ENCODE measurements around the gene BRMS1. TPM values are rescaled to one million over a fixed set of nuclear protein-coding genes. Genes with fewer than 3 reads are reported as not detected.

The BRMS1 gene
- total RNA-seq, 3 donors from 2014 or later (not counting 1 experiment from before 2014, with no cell fraction given): 48.1 to 55.6 (median 48.2) TPM

DNA sequence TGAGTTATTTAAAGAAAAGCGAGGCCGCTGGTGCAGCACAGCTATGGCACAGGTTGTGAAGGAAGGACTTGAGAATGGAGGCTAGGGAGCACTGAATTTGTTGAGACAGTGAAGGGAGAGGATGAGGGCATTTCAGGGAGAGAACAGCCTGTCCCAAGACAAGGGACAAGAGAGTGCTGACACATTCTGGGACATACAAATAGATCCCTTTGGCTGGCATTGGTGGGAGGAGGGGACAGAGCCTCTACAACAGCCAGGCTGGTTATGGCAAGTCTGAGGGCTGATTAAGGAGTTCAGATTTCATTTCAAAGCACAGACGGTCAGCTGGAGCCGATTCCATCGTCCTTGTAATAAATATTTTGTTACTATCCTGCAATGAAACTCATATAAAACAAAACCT, 28.4 kb upstream of the BRMS1 start:
- Histone ChIP-seq H3K4me1 (ENCODE audit: control insufficient read depth, insufficient read depth, low read length) (peaks cover 15% of the 10 kb centered on the region), H3K27me3 (ENCODE audit: control insufficient read depth, insufficient read depth, low read length) (no peaks in the 10 kb centered on the region), H3K4me3 (ENCODE audit: low read length) (no peak overlapping the region), H3K36me3 (ENCODE audit: control insufficient read depth, insufficient read depth, low read length) (no peaks in the 10 kb centered on the region), H3K27ac (ENCODE audit: low read length) (no peak overlapping the region), H3K9me3 (ENCODE audit: control insufficient read depth, insufficient read depth, low read length) (no peaks in the 10 kb centered on the region)
- WGBS (ENCODE audit: insufficient coverage): 90% methylated on average over 5 of the region's 5 CpGs
- Mint-ChIP-seq H3K36me3 (no peaks in the 10 kb centered on the region), H3K27ac (no peak overlapping the region), H3K4me1 (no peaks in the 10 kb centered on the region), H3K9me3 (no peaks in the 10 kb centered on the region), H3K4me3 (peak overlapping the region; percentile 47), H3K27me3 (ENCODE audit: low read depth in 2 of 2) (peaks cover 6 to 9% of the 10 kb centered on the region in 2 donors)
- DNase-seq: no peak
- intact Hi-C loops (cut with micrococcal nuclease): no loop called here
- TF ChIP-seq, protein P1, sequence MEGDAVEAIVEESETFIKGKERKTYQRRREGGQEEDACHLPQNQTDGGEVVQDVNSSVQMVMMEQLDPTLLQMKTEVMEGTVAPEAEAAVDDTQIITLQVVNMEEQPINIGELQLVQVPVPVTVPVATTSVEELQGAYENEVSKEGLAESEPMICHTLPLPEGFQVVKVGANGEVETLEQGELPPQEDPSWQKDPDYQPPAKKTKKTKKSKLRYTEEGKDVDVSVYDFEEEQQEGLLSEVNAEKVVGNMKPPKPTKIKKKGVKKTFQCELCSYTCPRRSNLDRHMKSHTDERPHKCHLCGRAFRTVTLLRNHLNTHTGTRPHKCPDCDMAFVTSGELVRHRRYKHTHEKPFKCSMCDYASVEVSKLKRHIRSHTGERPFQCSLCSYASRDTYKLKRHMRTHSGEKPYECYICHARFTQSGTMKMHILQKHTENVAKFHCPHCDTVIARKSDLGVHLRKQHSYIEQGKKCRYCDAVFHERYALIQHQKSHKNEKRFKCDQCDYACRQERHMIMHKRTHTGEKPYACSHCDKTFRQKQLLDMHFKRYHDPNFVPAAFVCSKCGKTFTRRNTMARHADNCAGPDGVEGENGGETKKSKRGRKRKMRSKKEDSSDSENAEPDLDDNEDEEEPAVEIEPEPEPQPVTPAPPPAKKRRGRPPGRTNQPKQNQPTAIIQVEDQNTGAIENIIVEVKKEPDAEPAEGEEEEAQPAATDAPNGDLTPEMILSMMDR (IDR thresholded peaks at IDR 0.05): no peak
- ATAC-seq: no peak

DNA sequence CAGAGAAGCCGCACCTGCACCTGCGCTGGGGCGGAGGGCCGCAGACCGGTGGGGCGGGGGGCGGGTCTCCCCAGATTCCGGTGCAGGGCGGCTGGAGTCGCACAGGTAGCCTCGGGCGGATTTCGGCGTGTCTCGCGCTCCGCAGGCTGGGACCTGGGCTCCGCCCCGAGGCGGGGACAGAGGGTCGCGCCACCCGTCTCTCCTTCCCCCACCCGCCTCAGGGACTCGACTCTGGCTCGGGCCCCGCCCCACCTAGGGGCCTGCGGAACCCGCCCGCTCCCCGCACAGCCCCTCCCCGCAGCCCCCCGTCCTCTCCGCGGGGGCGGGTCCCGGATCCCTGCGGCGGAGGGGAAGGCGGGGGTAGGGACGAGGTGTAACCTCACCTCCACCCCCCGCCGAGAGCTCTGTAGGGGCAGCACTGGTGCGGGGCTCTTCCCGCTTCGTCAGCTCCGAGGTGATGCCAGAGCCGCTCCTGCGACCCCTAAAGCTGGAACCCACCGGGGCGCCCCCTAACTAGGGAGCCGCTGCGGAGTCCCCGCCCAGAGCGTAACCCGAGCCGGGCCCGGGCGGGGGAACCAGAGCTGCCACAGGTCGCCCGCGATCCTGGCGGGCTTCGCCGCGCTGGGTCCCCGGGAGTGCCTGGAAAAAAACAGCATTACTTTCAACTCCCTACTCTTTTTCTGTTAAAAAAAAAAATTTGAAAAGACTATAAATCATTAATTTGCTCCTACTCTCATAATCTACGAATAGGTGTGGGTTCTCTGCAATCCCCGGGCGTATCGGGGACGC, 26.9 kb upstream of the BRMS1 start, which contains the start of gene SLC29A2:
SLC29A2 (minus strand) TSS at position 134 of the 789 bp plus-strand sequence. CDS start 169 bp downstream, outside the sequence.
- H3K27me3 Mint-ChIP-seq (ENCODE audit: low read depth in 2 of 2): peaks cover 0 to 10% of the 10 kb centered on the region in 2 donors
- Histone ChIP-seq H3K27ac (ENCODE audit: low read length) (peak within 1 kb of the TSS; percentile 37), H3K4me3 (ENCODE audit: low read length) (peak within 1 kb of the TSS; percentile 70), H3K9me3 (ENCODE audit: control insufficient read depth, insufficient read depth, low read length) (no peaks in the 10 kb centered on the region), H3K27me3 (ENCODE audit: control insufficient read depth, insufficient read depth, low read length) (no peaks in the 10 kb centered on the region), H3K36me3 (ENCODE audit: control insufficient read depth, insufficient read depth, low read length) (no peaks in the 10 kb centered on the region), H3K4me1 (ENCODE audit: control insufficient read depth, insufficient read depth, low read length) (peaks cover 15% of the 10 kb centered on the region)
- intact Hi-C loops (cut with micrococcal nuclease): no loop called here
- peak; percentile 31 to 85 for DNase-seq
- H3K27ac Mint-ChIP-seq: peak within 1 kb of the TSS; percentile 21 to 42
- H3K4me3 Mint-ChIP-seq: peak within 1 kb of the TSS; percentile 89
- H3K36me3 Mint-ChIP-seq: no peaks in the 10 kb centered on the region
- under 1% methylated on average over 69 of the region's 72 CpGs for WGBS (ENCODE audit: insufficient coverage)
- peak; percentile 66 to 76 (median 67) for ATAC-seq
- H3K9me3 Mint-ChIP-seq: no peaks in the 10 kb centered on the region
- H3K4me1 Mint-ChIP-seq: no peaks in the 10 kb centered on the region
- TF ChIP-seq, protein P1 (IDR thresholded peaks at IDR 0.05): no peak

DNA sequence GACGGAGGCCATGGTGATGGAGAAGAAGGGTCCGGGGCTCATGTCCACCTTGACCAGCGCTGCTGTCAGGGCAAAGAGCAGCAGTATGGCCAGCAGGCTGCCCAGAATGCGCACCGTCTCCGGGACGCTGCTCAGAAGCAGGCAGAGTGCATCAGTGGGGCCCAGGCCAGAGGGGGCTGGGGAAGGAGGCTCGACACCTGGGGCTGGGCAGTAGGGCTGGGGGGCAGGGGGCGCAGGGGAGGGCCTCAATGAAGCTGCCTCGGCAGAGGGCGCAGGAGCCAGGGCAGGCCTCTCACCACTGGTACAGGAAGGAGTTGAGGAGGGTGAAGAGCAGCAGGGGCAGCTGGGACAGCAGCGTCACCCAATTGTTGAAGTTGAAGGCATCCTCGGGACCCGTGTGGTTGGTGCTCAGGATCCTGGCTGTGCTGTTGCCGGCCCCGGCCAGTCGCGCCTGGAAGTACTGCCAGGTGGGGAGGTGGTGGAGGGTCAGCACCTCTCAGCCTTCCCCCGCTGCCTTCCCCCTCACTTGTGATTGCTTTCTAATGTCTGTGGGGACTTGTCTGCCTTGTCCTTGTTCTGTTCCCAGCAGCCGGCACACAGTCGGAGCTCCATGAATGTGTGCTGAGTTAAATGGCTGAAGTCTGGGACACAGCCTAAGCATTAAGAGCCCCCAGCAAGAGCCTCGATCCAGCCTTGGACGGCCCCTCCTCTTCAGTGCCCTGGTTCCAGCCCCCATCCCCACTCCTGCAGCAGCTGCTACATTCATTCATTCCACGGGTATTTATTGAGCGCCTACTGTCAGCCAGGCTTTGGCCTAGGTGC, 24.4 kb upstream of the BRMS1 start:
- H3K36me3 Mint-ChIP-seq: no peaks in the 10 kb centered on the region
- ATAC-seq (no peak), DNase-seq (no peak)
- H3K4me1 Mint-ChIP-seq: no peaks in the 10 kb centered on the region
- peaks cover 0 to 7% of the 10 kb centered on the region in 2 donors for H3K27me3 Mint-ChIP-seq (ENCODE audit: low read depth in 2 of 2)
- peak overlapping the region; percentile 17 for H3K4me3 Mint-ChIP-seq
- intact Hi-C loops (cut with micrococcal nuclease): no loop called here
- H3K9me3 Mint-ChIP-seq: no peaks in the 10 kb centered on the region
- H3K27ac ChIP-seq (ENCODE audit: low read length): no peak overlapping the region
- no peaks in the 10 kb centered on the region for H3K27me3 ChIP-seq (ENCODE audit: control insufficient read depth, insufficient read depth, low read length)
- no peaks in the 10 kb centered on the region for H3K9me3 ChIP-seq (ENCODE audit: control insufficient read depth, insufficient read depth, low read length)
- no peaks in the 10 kb centered on the region for H3K36me3 ChIP-seq (ENCODE audit: control insufficient read depth, insufficient read depth, low read length)
- no peak overlapping the region for H3K27ac Mint-ChIP-seq
- H3K4me3 ChIP-seq (ENCODE audit: low read length): no peak overlapping the region
- 96% methylated on average over 24 of the region's 25 CpGs for WGBS (ENCODE audit: insufficient coverage)
- H3K4me1 ChIP-seq (ENCODE audit: control insufficient read depth, insufficient read depth, low read length): peaks cover 15% of the 10 kb centered on the region
- TF ChIP-seq, protein P1 (IDR thresholded peaks at IDR 0.05): no peak

Measured in natural killer cell (primary cell).